Ishikawa (cell line): Measurements from ENCODE around the gene SYNDIG1.

Experiments used
- REST ChIP-seq: IDR thresholded peaks from 2 replicates; pipeline ENCODE4 v1.6.1; 2012; ENCODE audit warnings: low read depth, mild to moderate bottlenecking
- TAF1 ChIP-seq: IDR thresholded peaks from 2 replicates; pipeline ENCODE4 v1.6.1; 2012; ENCODE audit warnings: low read depth, mild to moderate bottlenecking
- USF1 ChIP-seq: IDR thresholded peaks from 2 replicates; pipeline ENCODE4 v1.6.1; 2012

GRCh38 chr20:24686156-24686555, 216.7 kb downstream of the SYNDIG1 start:
- no peak for TF ChIP-seq REST
- TF ChIP-seq USF1 = no peak
- no peak for TF ChIP-seq TAF1
